PC-3 (cell line): ENCODE data around the gene CEP83. TPM values are rescaled to one million over a fixed set of nuclear protein-coding genes. Genes with fewer than 3 reads are reported as not detected.

Experiments used
- ATAC-seq: fragments of 200-7000 bp; cut with Tn5 transposase; 2 replicates; pipeline ENCODE4 v1.9.1; 2020; ENCODE audit warnings: mild to moderate bottlenecking, moderate library complexity
- BruUV-seq: library from RNA; stranded (reverse); fragments of 400-500 nt; replicated peaks from 2 replicates; lab custom pipeline; 2021; lab: Mats Ljungman, UMichigan
- CTCF ChIA-PET: fragments of 300-600 bp; sonication (Branson Sonifier 250); formaldehyde crosslinking; loops from one replicate; lab custom pipeline; 2022; ENCODE audit warnings: antibody characterized with exemption; lab: Charles Lee
- POLR2A ChIA-PET: fragments of 300-600 bp; sonication (Branson Sonifier 250); formaldehyde crosslinking; loops from one replicate; lab custom pipeline; 2022; ENCODE audit warnings: antibody characterized with exemption; ENCODE audit not compliant: unreplicated experiment; lab: Charles Lee
- DNase-seq: peaks from one replicate; pipeline ENCODE4 v3.0.0-alpha.2; 2015
- H2AFZ ChIP-seq: fragments of 300-600 bp; sonication (generic); 2 replicates; pipeline ENCODE4 v1.6.0; 2016; ENCODE audit warnings: antibody characterized with exemption, low read length
- H3F3A ChIP-seq: fragments of 300-600 bp; sonication (generic); one replicate; pipeline ENCODE4 v1.6.0; 2017; ENCODE audit warnings: antibody characterized with exemption, low read length, control low read depth, mild to moderate bottlenecking; ENCODE audit not compliant: unreplicated experiment
- H3K27ac ChIP-seq: fragments of 300-600 bp; sonication (generic); 2 replicates; pipeline ENCODE4 v1.5.1; 2016; ENCODE audit warnings: mild to moderate bottlenecking, low read length
- H3K27me3 ChIP-seq: fragments of 300-600 bp; sonication (generic); 2 replicates; pipeline ENCODE4 v1.6.1; 2016; ENCODE audit warnings: low read length, mixed read lengths
- H3K36me3 ChIP-seq: fragments of 300-600 bp; sonication (generic); 2 replicates; pipeline ENCODE4 v1.6.1; 2016; ENCODE audit warnings: low read depth, mixed run types, low read length, mixed read lengths
- H3K4me1 ChIP-seq: fragments of 300-600 bp; sonication (generic); 2 replicates; pipeline ENCODE4 v1.5.1; 2016; ENCODE audit warnings: low read length; ENCODE audit not compliant: insufficient read depth
- H3K4me2 ChIP-seq: fragments of 300-600 bp; sonication (generic); 2 replicates; pipeline ENCODE4 v1.6.0; 2016; ENCODE audit warnings: low read length
- H3K4me3 ChIP-seq: fragments of 300-600 bp; sonication (generic); 2 replicates; pipeline ENCODE4 v1.5.1; 2016; ENCODE audit warnings: mild to moderate bottlenecking, low read length, mixed read lengths
- H3K79me2 ChIP-seq: fragments of 300-600 bp; sonication (generic); 2 replicates; pipeline ENCODE4 v1.6.1; 2017; ENCODE audit warnings: low read length, mixed read lengths
- H3K9ac ChIP-seq: fragments of 300-600 bp; sonication (generic); 2 replicates; pipeline ENCODE4 v1.6.0; 2016; ENCODE audit warnings: mild to moderate bottlenecking, low read length
- H3K9me2 ChIP-seq: fragments of 300-600 bp; sonication (generic); replicated peaks from 2 replicates; pipeline ENCODE4 v1.6.1; 2016; ENCODE audit warnings: mixed run types, low read length, mixed read lengths
- H3K9me3 ChIP-seq: fragments of 300-600 bp; sonication (generic); 2 replicates; pipeline ENCODE4 v1.6.1; 2016; ENCODE audit warnings: low read length, mixed read lengths
- H4K20me1 ChIP-seq: fragments of 300-600 bp; sonication (generic); 2 replicates; pipeline ENCODE4 v1.6.1; 2016; ENCODE audit warnings: low read length, mixed read lengths
- EZH2 ChIP-seq: fragments of 300-600 bp; sonication (generic); IDR thresholded peaks from one replicate; pipeline ENCODE4 v1.6.1; 2017; ENCODE audit warnings: antibody characterized with exemption, mild to moderate bottlenecking, low read length; ENCODE audit not compliant: unreplicated experiment
- EZH2phosphoT487 ChIP-seq: fragments of 300-600 bp; sonication (generic); IDR thresholded peaks from 2 replicates; pipeline ENCODE4 v1.6.1; 2018; ENCODE audit warnings: mild to moderate bottlenecking, antibody characterized with exemption, low read length, borderline replicate concordance
- intact Hi-C: fragments of 100-400 bp; cut with micrococcal nuclease; formaldehyde crosslinking; loops from 2 replicates; pipeline ENCODE4 v1.9.0; 2023
- total RNA-seq: library from RNA; depleted of rRNA; stranded (reverse); fragments of >200 nt; gene quantifications from 2 replicates; pipeline ENCODE4 v1.2.3, GENCODE V29; 2014
- TF ChIP-seq, protein P1 (sequence below): fragments of 300-600 bp; sonication (generic); conservative IDR thresholded peaks from 2 replicates; pipeline ENCODE4 v1.5.1; 2017; ENCODE audit warnings: antibody characterized with exemption, low read depth, mild to moderate bottlenecking, low read length

The CEP83 gene
- total RNA-seq, 1 experiment from 2014 or later, result 11.8 TPM

DNA sequence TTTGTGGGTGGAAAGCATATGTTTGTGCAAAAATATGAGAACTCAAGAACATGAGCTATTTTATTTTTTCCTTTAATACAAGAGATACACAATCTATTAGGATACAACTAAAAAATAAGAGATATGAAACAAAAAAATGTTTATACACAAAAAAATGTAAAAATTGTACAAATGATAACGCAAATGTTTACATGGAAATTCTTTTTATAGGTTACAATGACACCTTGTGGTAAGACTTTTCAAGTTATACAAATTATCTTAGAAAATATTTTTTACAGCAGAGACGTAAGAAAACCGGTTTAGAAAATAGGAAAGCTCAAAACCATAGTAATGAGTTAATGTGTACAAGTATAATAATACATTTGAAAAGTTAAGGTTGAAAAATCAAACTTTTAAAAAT, 25.5 kb downstream of the CEP83 start:
- H3K79me2 ChIP-seq, result peaks cover 62% of the 10 kb centered on the region
- ChIA-PET CTCF (interaction anchor here (0.6 kb wide), 1 partner anchor 85 kb away, joined by 3 read pairs; no protein-coding TSS in a partner anchor), POLR2A (no interaction called here)
- no peaks in the 10 kb centered on the region for H3K9me2 ChIP-seq
- no peaks in the 10 kb centered on the region for H3K27me3 ChIP-seq
- DNase-seq, result no peak
- H3K4me3 ChIP-seq, result no peak overlapping the region
- H3F3A ChIP-seq, result no peaks in the 10 kb centered on the region
- no peak for ATAC-seq
- no peak overlapping the region for H3K9ac ChIP-seq
- peaks cover 23% of the 10 kb centered on the region; the same call in 1 of the 2 replicates for H3K36me3 ChIP-seq
- H3K27ac ChIP-seq, result no peak overlapping the region
- no peak overlapping the region for H3K4me2 ChIP-seq
- H3K4me1 ChIP-seq, result no peaks in the 10 kb centered on the region
- peaks cover 18% of the 10 kb centered on the region for H3K9me3 ChIP-seq
- BruUV-seq, result no TSS peak
- intact Hi-C loops, result loop anchor here (1.0 to 5.0 kb wide), 3 partner anchors 102 to 300 kb away; no protein-coding TSS in a partner anchor
- no peak overlapping the region for H2AFZ ChIP-seq
- H4K20me1 ChIP-seq, result peaks cover 4% of the 10 kb centered on the region; the same call in 1 of the 2 replicates
- TF ChIP-seq, protein P1, sequence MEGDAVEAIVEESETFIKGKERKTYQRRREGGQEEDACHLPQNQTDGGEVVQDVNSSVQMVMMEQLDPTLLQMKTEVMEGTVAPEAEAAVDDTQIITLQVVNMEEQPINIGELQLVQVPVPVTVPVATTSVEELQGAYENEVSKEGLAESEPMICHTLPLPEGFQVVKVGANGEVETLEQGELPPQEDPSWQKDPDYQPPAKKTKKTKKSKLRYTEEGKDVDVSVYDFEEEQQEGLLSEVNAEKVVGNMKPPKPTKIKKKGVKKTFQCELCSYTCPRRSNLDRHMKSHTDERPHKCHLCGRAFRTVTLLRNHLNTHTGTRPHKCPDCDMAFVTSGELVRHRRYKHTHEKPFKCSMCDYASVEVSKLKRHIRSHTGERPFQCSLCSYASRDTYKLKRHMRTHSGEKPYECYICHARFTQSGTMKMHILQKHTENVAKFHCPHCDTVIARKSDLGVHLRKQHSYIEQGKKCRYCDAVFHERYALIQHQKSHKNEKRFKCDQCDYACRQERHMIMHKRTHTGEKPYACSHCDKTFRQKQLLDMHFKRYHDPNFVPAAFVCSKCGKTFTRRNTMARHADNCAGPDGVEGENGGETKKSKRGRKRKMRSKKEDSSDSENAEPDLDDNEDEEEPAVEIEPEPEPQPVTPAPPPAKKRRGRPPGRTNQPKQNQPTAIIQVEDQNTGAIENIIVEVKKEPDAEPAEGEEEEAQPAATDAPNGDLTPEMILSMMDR, result peak; percentile 47
- TF ChIP-seq EZH2 (no peak), EZH2phosphoT487 (no peak)

DNA sequence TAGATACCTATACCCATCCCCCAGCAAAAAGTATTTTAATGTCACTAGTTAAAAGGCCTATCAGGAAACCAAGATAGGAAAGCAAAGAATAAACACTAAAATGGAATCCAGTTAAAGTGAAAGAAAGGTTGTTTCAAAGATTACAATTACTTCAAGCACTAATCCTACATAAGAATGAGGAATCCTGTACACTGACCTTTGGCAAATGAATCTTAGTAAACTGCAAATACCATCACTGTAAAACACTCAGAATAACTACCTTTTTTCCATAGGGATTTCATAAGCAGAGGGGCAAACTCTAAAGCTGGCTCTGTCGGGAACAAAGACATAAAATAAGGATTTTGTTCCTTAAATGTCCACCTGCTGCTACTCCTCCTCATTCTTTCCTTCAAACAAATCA, 25.9 kb downstream of the CEP83 start:
- H3K9me2 ChIP-seq, result no peaks in the 10 kb centered on the region
- H3K79me2 ChIP-seq, result peaks cover 60% of the 10 kb centered on the region
- TF ChIP-seq EZH2phosphoT487, result no peak
- TF ChIP-seq, protein P1, result no peak
- no peak for TF ChIP-seq EZH2
- no TSS peak for BruUV-seq
- ChIA-PET CTCF (no interaction called here), POLR2A (no interaction called here)
- ATAC-seq, result no peak
- H3K27me3 ChIP-seq, result no peaks in the 10 kb centered on the region
- H4K20me1 ChIP-seq, result peaks cover 4% of the 10 kb centered on the region; the same call in 1 of the 2 replicates
- H3K27ac ChIP-seq, result no peak overlapping the region
- no peak overlapping the region for H3K9ac ChIP-seq
- DNase-seq, result no peak
- H3F3A ChIP-seq, result no peaks in the 10 kb centered on the region
- peaks cover 23% of the 10 kb centered on the region; the same call in 1 of the 2 replicates for H3K36me3 ChIP-seq
- no peaks in the 10 kb centered on the region for H3K4me1 ChIP-seq
- H3K4me3 ChIP-seq, result no peak overlapping the region
- H2AFZ ChIP-seq, result no peak overlapping the region
- intact Hi-C loops, result loop anchor here (1.0 to 5.0 kb wide), 3 partner anchors 101 to 299 kb away; no protein-coding TSS in a partner anchor
- H3K9me3 ChIP-seq, result peaks cover 18% of the 10 kb centered on the region
- H3K4me2 ChIP-seq, result no peak overlapping the region

DNA sequence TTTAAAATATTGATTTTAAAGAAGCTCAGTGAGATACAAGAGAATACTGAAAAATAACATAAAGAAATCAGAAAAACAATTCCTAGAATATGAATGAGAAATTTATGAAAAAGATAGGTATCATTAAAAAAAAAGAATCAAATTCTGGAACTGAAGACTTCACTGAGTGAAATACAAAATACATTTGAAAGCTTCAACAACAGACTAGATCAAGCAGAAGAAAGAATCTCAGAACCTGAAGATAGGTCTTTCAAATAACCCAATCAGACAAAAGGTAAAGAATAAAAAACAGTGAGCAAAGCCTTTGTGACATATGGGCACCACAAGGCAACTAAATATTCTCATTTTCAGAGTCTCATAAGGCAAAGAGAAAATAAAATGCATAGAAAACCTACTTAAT, 29.4 kb downstream of the CEP83 start:
- BruUV-seq, result no TSS peak
- H3K9ac ChIP-seq, result no peak overlapping the region

More for the DNA sequence above, 29.4 kb downstream of the CEP83 start:
- Histone ChIP-seq H2AFZ (no peak overlapping the region), H3K36me3 (peaks cover 23% of the 10 kb centered on the region; the same call in 1 of the 2 replicates), H3K9me3 (peaks cover 18% of the 10 kb centered on the region), H3K27ac (no peak overlapping the region), H3K4me1 (no peaks in the 10 kb centered on the region), H3K79me2 (peaks cover 30% of the 10 kb centered on the region), H3K4me3 (no peak overlapping the region), H4K20me1 (no peaks in the 10 kb centered on the region), H3F3A (no peaks in the 10 kb centered on the region), H3K27me3 (no peaks in the 10 kb centered on the region), H3K4me2 (no peak overlapping the region), H3K9me2 (no peaks in the 10 kb centered on the region)
- ChIA-PET CTCF (no interaction called here), POLR2A (interaction anchor here (0.6 kb wide), 1 partner anchor 16 kb away, joined by 4 read pairs; no protein-coding TSS in a partner anchor)
- DNase-seq, result no peak
- ATAC-seq, result no peak
- intact Hi-C loops, result loop anchor here (5.0 kb wide), 1 partner anchor 98 kb away; no protein-coding TSS in a partner anchor
- TF ChIP-seq EZH2 (no peak), EZH2phosphoT487 (no peak)
- TF ChIP-seq, protein P1, result no peak
